Measurements from ENCODE around the gene FNDC11.

DNA sequence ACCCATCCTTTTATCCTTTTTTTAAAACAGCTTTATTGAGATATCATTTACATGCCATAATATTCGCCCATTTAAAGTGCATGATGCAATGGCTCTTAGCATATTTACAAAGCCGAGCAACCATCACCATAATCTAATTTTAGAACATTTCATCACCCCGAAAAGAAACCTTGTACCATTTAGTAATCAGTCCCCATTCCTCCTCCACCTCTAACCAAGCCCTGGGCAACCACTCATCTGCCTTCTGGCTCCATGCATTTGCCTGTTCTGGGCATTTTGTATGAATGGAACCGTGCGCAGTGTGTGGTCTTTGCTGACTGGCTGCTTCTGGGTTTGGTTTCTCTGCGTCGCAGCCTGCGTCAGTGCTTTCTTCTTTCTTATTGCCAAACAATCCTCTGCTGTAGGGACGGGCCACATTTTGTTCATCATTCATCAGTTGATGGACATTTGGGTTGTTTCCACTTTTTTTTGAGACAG is 44.8 kb upstream of the FNDC11 start:
- no peak for TF ChIP-seq TAF1 (CRISPR knock-in tag; IDR thresholded peaks at IDR 0.05)
- TF ChIP-seq SOX13 (IDR thresholded peaks at IDR 0.05), result no peak
- no peak for TF ChIP-seq SOX13 (CRISPR knock-in tag; conservative IDR thresholded peaks at IDR 0.05 in 1 of 2, IDR thresholded peaks at IDR 0.05 in 1 of 2)
- TF ChIP-seq, protein P1, sequence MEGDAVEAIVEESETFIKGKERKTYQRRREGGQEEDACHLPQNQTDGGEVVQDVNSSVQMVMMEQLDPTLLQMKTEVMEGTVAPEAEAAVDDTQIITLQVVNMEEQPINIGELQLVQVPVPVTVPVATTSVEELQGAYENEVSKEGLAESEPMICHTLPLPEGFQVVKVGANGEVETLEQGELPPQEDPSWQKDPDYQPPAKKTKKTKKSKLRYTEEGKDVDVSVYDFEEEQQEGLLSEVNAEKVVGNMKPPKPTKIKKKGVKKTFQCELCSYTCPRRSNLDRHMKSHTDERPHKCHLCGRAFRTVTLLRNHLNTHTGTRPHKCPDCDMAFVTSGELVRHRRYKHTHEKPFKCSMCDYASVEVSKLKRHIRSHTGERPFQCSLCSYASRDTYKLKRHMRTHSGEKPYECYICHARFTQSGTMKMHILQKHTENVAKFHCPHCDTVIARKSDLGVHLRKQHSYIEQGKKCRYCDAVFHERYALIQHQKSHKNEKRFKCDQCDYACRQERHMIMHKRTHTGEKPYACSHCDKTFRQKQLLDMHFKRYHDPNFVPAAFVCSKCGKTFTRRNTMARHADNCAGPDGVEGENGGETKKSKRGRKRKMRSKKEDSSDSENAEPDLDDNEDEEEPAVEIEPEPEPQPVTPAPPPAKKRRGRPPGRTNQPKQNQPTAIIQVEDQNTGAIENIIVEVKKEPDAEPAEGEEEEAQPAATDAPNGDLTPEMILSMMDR (CRISPR knock-in tag; IDR thresholded peaks at IDR 0.05), result no peak
- TF ChIP-seq JUNB (CRISPR knock-in tag; IDR thresholded peaks at IDR 0.05; ENCODE audit: borderline replicate concordance), result no peak
- TF ChIP-seq JUND (CRISPR knock-in tag; IDR thresholded peaks at IDR 0.05), result no peak
- TF ChIP-seq, protein P2, sequence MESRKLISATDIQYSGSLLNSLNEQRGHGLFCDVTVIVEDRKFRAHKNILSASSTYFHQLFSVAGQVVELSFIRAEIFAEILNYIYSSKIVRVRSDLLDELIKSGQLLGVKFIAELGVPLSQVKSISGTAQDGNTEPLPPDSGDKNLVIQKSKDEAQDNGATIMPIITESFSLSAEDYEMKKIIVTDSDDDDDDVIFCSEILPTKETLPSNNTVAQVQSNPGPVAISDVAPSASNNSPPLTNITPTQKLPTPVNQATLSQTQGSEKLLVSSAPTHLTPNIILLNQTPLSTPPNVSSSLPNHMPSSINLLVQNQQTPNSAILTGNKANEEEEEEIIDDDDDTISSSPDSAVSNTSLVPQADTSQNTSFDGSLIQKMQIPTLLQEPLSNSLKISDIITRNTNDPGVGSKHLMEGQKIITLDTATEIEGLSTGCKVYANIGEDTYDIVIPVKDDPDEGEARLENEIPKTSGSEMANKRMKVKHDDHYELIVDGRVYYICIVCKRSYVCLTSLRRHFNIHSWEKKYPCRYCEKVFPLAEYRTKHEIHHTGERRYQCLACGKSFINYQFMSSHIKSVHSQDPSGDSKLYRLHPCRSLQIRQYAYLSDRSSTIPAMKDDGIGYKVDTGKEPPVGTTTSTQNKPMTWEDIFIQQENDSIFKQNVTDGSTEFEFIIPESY (CRISPR knock-in tag; IDR thresholded peaks at IDR 0.05), result no peak
- TF ChIP-seq GPN1 (CRISPR knock-in tag; IDR thresholded peaks at IDR 0.05; ENCODE audit: borderline replicate concordance), result no peak
- TF ChIP-seq, protein P3, sequence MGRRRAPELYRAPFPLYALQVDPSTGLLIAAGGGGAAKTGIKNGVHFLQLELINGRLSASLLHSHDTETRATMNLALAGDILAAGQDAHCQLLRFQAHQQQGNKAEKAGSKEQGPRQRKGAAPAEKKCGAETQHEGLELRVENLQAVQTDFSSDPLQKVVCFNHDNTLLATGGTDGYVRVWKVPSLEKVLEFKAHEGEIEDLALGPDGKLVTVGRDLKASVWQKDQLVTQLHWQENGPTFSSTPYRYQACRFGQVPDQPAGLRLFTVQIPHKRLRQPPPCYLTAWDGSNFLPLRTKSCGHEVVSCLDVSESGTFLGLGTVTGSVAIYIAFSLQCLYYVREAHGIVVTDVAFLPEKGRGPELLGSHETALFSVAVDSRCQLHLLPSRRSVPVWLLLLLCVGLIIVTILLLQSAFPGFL (CRISPR knock-in tag; IDR thresholded peaks at IDR 0.05), result no peak
- TF ChIP-seq, protein P4, sequence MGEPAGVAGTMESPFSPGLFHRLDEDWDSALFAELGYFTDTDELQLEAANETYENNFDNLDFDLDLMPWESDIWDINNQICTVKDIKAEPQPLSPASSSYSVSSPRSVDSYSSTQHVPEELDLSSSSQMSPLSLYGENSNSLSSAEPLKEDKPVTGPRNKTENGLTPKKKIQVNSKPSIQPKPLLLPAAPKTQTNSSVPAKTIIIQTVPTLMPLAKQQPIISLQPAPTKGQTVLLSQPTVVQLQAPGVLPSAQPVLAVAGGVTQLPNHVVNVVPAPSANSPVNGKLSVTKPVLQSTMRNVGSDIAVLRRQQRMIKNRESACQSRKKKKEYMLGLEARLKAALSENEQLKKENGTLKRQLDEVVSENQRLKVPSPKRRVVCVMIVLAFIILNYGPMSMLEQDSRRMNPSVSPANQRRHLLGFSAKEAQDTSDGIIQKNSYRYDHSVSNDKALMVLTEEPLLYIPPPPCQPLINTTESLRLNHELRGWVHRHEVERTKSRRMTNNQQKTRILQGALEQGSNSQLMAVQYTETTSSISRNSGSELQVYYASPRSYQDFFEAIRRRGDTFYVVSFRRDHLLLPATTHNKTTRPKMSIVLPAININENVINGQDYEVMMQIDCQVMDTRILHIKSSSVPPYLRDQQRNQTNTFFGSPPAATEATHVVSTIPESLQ (CRISPR knock-in tag; conservative IDR thresholded peaks at IDR 0.05), result no peak
- TF ChIP-seq, protein P5, sequence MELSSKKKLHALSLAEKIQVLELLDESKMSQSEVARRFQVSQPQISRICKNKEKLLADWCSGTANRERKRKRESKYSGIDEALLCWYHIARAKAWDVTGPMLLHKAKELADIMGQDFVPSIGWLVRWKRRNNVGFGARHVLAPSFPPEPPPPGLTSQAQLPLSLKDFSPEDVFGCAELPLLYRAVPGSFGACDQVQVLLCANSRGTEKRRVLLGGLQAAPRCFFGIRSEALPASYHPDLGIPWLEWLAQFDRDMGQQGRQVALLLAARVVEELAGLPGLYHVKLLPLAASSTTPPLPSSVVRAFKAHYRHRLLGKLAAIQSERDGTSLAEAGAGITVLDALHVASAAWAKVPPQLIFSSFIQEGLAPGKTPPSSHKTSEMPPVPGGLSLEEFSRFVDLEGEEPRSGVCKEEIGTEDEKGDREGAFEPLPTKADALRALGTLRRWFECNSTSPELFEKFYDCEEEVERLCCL (CRISPR knock-in tag; IDR thresholded peaks at IDR 0.05; ENCODE audit: borderline replicate concordance), result no peak
- TF ChIP-seq, protein P6, sequence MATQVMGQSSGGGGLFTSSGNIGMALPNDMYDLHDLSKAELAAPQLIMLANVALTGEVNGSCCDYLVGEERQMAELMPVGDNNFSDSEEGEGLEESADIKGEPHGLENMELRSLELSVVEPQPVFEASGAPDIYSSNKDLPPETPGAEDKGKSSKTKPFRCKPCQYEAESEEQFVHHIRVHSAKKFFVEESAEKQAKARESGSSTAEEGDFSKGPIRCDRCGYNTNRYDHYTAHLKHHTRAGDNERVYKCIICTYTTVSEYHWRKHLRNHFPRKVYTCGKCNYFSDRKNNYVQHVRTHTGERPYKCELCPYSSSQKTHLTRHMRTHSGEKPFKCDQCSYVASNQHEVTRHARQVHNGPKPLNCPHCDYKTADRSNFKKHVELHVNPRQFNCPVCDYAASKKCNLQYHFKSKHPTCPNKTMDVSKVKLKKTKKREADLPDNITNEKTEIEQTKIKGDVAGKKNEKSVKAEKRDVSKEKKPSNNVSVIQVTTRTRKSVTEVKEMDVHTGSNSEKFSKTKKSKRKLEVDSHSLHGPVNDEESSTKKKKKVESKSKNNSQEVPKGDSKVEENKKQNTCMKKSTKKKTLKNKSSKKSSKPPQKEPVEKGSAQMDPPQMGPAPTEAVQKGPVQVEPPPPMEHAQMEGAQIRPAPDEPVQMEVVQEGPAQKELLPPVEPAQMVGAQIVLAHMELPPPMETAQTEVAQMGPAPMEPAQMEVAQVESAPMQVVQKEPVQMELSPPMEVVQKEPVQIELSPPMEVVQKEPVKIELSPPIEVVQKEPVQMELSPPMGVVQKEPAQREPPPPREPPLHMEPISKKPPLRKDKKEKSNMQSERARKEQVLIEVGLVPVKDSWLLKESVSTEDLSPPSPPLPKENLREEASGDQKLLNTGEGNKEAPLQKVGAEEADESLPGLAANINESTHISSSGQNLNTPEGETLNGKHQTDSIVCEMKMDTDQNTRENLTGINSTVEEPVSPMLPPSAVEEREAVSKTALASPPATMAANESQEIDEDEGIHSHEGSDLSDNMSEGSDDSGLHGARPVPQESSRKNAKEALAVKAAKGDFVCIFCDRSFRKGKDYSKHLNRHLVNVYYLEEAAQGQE (IDR thresholded peaks at IDR 0.05; ENCODE audit: borderline replicate concordance in 1 of 2, low read depth in 1 of 2, low read length in 2 of 2), result no peak
- no peak for TF ChIP-seq FOXK2 (IDR thresholded peaks at IDR 0.05)

All from HepG2 (cell line).